22Rv1 (cell line): ENCODE results near the gene HEATR1.

Source experiments
- ZFX ChIP-seq: fragments of 450-650 bp; IDR thresholded peaks from 2 replicates; pipeline ENCODE4 v1.6.1; 2017; ENCODE audit warnings: antibody characterized with exemption, borderline replicate concordance
- TF ChIP-seq, protein P1 (sequence below): fragments of 450-650 bp; IDR thresholded peaks from 2 replicates; pipeline ENCODE4 v1.5.1; 2017; ENCODE audit warnings: mild to moderate bottlenecking

DNA sequence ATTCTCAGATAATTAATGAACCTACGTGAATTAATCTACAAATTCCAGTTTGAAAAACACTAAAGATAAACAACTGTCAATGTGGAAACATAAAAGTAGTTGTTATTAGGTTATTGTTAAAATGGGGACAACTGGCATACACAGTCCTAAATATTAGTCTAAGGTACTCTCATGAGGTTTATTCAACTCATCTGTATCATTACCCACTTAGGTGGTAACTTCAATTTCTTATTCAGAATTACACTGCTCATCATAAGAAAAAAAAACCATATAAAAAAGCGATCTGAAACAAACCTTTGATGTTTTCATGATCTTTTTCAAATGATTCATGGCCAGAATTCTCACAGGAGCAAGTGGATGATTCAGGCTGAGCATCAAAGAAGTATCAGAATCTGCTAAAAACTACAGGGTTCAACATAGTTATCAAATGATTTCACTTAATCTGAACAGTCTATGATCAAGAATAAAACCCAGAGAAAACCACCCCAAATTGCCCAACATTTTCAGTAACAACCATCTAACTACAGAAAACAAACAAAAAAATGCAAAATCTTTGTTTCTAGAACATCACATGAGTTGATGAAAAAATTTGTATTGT lies 13.7 kb downstream of the HEATR1 start:
- TF ChIP-seq, protein P1, sequence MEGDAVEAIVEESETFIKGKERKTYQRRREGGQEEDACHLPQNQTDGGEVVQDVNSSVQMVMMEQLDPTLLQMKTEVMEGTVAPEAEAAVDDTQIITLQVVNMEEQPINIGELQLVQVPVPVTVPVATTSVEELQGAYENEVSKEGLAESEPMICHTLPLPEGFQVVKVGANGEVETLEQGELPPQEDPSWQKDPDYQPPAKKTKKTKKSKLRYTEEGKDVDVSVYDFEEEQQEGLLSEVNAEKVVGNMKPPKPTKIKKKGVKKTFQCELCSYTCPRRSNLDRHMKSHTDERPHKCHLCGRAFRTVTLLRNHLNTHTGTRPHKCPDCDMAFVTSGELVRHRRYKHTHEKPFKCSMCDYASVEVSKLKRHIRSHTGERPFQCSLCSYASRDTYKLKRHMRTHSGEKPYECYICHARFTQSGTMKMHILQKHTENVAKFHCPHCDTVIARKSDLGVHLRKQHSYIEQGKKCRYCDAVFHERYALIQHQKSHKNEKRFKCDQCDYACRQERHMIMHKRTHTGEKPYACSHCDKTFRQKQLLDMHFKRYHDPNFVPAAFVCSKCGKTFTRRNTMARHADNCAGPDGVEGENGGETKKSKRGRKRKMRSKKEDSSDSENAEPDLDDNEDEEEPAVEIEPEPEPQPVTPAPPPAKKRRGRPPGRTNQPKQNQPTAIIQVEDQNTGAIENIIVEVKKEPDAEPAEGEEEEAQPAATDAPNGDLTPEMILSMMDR: no peak
- no peak for TF ChIP-seq ZFX
